Measurements from ENCODE around the gene KRT7. TPM values are rescaled to one million over a fixed set of nuclear protein-coding genes. Genes with fewer than 3 reads are reported as not detected.

The KRT7 gene
- total and polyA plus RNA-seq, 9 of the 15 experiments (the other 6 are each of a cell fraction or from before 2014, with no cell fraction given), result 1.4 TPM; not detected in 8

DNA sequence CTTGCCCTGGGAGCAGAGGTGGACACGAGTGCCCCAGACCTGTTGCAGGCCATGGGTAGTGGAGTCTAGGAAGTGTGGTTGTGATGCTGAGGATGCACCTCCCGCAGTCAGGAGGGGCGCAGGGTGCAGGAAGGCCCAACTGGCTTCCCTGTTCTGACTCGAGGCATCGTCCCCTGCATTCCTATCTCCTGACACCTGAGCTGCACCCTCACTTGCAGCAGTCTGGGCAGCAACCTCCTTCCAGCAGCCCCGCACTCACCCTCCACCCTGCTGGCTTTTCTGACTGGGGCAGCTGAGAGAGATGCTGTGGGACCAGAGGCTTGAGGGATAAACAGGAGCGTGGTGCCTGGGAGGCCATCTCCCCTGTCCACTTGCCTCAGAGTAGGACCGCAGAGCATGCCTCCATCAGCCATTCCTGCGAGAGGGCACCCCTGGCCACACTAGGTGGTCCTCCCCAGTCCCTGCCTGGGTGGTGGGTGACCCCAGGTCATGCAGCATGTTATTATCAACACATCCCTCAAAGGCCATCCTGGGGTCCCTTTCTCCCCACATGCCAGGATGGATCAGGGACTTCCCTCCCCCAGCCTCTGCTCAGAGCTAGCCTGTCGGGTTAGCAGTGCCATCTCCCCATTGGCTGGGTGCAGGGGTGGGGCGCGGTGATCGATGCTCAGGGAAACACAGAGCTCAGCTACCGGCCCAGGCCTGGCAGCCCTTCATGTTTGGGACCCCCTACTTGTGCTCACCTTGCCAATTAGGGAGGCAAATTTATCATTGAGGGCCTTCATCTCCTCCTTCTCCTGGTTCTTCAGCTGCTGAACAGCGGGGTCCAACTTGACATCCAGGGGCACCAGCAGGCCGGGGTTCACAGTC is 41.9 kb upstream of the KRT7 start:
- no peaks in the 10 kb centered on the region for H4K20me1 ChIP-seq (replicated peaks; ENCODE audit: control insufficient read depth, insufficient read depth, low read length)
- no peak overlapping the region for H3K9ac ChIP-seq (ENCODE audit: insufficient read depth in 1 of 2, low read depth in 2 of 2, low read length in 2 of 2)
- ChIA-PET POLR2A (interaction anchor here (0.5 to 1.6 kb wide), 2 partner anchors 13 to 58 kb away, joined by 3 to 4 read pairs; no protein-coding TSS in a partner anchor), CTCF (ENCODE audit: low intra/inter-chr PET ratio) (no interaction called here)
- in situ Hi-C loops (cut with MboI), result no loop called here
- peaks cover 0 to 4% of the 10 kb centered on the region in 2 experiments; a peak in 1 of 5 replicates for H3K4me1 ChIP-seq (replicated peaks in 1 of 2; ENCODE audit: control insufficient read depth in 2 of 2, insufficient read depth in 2 of 2, low read length in 2 of 2)
- intact Hi-C loops (cut with micrococcal nuclease), result no loop called here
- TF ChIP-seq ZBTB17 (CRISPR knock-in tag; IDR thresholded peaks at IDR 0.05) (no peak), BRD9 (IDR thresholded peaks at IDR 0.05; ENCODE audit: low read depth, partially characterized antibody) (no peak), GABPB1 (CRISPR knock-in tag; IDR thresholded peaks at IDR 0.05) (no peak), ZFP36 (IDR thresholded peaks at IDR 0.05; ENCODE audit: low read depth, low read length, partially characterized antibody) (no peak), ZNF324 (CRISPR knock-in tag; IDR thresholded peaks at IDR 0.05) (no peak), BACH1 (tag; IDR thresholded peaks at IDR 0.05) (no peak), ZNF431 (CRISPR knock-in tag; IDR thresholded peaks at IDR 0.05) (no peak), NR2C1 (IDR thresholded peaks at IDR 0.05) (no peak), NR2C1 (tag; IDR thresholded peaks at IDR 0.05) (no peak), KLF13 (tag; IDR thresholded peaks at IDR 0.05; ENCODE audit: borderline replicate concordance, low read depth) (no peak), ZNF174 (CRISPR knock-in tag; IDR thresholded peaks at IDR 0.05) (no peak)
- TF ChIP-seq, protein P1, sequence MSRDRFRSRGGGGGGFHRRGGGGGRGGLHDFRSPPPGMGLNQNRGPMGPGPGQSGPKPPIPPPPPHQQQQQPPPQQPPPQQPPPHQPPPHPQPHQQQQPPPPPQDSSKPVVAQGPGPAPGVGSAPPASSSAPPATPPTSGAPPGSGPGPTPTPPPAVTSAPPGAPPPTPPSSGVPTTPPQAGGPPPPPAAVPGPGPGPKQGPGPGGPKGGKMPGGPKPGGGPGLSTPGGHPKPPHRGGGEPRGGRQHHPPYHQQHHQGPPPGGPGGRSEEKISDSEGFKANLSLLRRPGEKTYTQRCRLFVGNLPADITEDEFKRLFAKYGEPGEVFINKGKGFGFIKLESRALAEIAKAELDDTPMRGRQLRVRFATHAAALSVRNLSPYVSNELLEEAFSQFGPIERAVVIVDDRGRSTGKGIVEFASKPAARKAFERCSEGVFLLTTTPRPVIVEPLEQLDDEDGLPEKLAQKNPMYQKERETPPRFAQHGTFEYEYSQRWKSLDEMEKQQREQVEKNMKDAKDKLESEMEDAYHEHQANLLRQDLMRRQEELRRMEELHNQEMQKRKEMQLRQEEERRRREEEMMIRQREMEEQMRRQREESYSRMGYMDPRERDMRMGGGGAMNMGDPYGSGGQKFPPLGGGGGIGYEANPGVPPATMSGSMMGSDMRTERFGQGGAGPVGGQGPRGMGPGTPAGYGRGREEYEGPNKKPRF (IDR thresholded peaks at IDR 0.05; ENCODE audit: low read depth, low read length), result no peak
- TF ChIP-seq, protein P2, sequence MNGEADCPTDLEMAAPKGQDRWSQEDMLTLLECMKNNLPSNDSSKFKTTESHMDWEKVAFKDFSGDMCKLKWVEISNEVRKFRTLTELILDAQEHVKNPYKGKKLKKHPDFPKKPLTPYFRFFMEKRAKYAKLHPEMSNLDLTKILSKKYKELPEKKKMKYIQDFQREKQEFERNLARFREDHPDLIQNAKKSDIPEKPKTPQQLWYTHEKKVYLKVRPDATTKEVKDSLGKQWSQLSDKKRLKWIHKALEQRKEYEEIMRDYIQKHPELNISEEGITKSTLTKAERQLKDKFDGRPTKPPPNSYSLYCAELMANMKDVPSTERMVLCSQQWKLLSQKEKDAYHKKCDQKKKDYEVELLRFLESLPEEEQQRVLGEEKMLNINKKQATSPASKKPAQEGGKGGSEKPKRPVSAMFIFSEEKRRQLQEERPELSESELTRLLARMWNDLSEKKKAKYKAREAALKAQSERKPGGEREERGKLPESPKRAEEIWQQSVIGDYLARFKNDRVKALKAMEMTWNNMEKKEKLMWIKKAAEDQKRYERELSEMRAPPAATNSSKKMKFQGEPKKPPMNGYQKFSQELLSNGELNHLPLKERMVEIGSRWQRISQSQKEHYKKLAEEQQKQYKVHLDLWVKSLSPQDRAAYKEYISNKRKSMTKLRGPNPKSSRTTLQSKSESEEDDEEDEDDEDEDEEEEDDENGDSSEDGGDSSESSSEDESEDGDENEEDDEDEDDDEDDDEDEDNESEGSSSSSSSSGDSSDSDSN (IDR thresholded peaks at IDR 0.05; ENCODE audit: borderline replicate concordance in 1 of 2, low read depth in 2 of 2, low read length in 2 of 2), result no peak
- H2AFZ ChIP-seq (ENCODE audit: low read depth, low read length), result no peak overlapping the region
- DNase-seq (ENCODE audit: extremely low read depth in 1 of 4, low spot score in 3 of 4), result no peak
- H3K27me3 ChIP-seq (ENCODE audit: control insufficient read depth in 2 of 2, insufficient read depth in 2 of 2, low read length in 2 of 2), result peaks cover 0 to 22% of the 10 kb centered on the region in 2 experiments; a peak in 2 of 5 replicates
- no peaks in the 10 kb centered on the region for H3K36me3 ChIP-seq (ENCODE audit: control insufficient read depth, insufficient read depth, low read length)
- H3K9me3 ChIP-seq (replicated peaks; ENCODE audit: control insufficient read depth, insufficient read depth, low read depth, low read length), result no peaks in the 10 kb centered on the region
- H3K27ac ChIP-seq (ENCODE audit: extremely low read depth, low read depth, low read length), result no peak overlapping the region
- no peak overlapping the region for H3K4me3 ChIP-seq
- no peaks in the 10 kb centered on the region for H3K9me1 ChIP-seq (ENCODE audit: control insufficient read depth, insufficient read depth, low read length)
- no peaks in the 10 kb centered on the region for H3K79me2 ChIP-seq (ENCODE audit: control insufficient read depth, insufficient read depth, low read length)
- 0% methylated on average over 16 of the region's 16 CpGs for WGBS (ENCODE audit: insufficient coverage, low coverage, missing lambda C conversion rate)
- H3K4me2 ChIP-seq (ENCODE audit: insufficient read depth, low read length), result no peak overlapping the region
- ATAC-seq, result no peak
- no peak for FAIRE-seq
- BruUV-seq (replicated peaks), result no TSS peak

Measured in K562 (cell line).